Stimulated activated CD4-positive, alpha-beta T cell treated with anti-CD3 and anti-CD28 coated beads, Interleukin-15, amount 100 ng/mL, for 24 hours (primary cell): ENCODE results near the gene THSD4.

ENCODE experiments used
- DNase-seq: peaks from one replicate; pipeline ENCODE4 v3.0.0-alpha.2; 2020

Gene THSD4

DNA sequence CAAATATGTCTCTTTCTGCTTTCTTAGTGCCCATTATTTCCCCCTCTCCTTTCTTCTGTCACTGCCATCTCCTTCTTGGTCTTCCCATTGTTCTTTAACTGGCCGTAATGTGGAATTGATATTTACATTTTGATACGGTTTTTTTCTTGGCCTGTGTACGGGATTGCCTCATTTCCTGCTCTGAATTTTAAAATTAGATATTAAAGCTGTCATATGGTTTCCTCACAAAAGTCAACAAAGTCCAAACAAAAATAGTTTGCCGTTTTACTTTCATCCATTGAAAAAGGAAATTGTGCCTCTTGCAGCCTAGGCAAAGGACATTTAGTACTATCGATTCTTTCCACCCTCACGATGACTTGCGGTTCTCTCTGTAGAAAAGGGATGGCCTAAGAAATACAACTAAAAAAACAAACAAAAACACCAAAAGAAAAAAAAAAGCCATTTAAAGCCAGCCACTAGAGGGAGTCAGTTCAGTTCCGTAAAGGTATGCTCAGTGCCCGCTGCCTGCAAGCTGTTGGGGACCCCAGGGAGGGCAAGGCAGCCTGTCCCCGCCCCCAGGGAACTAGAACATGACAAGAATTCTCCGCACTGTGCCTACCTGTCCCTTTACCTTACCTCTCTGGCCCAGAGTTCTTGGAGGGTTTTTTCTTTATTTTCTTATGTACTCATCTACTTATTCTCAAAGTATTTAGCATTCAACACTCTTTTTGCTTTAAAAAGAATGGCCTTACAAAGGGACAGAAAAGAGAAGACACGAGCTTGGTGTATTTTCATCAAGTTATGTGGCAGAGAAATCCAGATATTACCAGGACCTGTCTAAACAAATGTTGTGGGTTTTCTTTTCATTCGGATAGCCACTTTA is 665.1 kb downstream of the THSD4 start:
- DNase-seq, result peak; percentile 34

DNA sequence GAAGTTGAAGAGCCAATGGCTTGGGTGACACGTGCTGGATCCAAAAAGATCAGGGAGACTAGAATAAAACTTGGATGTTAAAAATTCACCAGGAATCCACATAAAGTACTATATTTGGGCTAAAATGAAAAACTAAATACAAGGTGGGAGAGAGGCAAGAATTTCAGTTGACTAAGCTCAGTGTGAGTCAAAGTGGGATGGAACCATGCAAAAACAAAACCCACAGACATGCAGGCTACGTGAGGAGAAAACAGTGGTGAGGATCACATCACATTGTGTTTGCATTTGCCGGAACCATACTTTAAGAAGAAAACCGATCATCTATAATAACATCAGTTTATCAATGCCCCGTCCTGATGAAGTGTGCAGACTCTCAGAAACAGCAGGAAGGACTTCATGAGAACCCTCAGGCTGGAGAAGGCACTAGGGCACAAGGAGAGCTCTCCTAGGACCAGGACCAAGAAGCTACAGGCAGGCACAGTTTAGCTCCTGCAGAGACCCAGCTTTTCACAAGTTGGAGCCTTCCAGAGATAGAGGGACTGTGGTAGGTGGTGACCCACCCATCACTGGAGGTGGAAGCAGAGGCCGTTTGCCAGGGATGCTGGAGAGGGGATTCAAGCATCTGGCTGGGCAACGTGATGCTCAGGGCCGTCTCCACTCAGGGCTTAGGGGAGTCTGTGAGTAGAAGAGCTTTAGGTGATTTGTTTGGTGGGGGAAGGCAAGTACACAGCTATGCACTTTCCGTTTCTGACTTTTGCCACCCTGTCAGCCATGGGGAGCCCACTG is 666.1 kb downstream of the THSD4 start:
- no peak for DNase-seq

DNA sequence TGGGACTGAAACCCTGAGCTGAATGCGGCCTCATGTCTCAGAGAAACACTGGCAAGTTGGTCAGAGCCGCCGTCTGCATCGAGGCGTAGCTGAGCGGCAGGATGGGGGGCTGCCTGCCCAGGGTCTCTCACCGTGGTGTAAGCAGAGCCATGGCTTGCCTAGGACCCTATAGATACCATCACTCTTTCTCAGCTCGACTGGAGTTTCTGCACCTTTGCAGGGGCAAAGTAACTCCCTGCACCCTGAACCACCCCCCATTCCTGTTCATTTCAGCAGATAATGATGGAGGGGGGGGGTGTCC is 666.6 kb downstream of the THSD4 start:
- DNase-seq, result no peak

DNA sequence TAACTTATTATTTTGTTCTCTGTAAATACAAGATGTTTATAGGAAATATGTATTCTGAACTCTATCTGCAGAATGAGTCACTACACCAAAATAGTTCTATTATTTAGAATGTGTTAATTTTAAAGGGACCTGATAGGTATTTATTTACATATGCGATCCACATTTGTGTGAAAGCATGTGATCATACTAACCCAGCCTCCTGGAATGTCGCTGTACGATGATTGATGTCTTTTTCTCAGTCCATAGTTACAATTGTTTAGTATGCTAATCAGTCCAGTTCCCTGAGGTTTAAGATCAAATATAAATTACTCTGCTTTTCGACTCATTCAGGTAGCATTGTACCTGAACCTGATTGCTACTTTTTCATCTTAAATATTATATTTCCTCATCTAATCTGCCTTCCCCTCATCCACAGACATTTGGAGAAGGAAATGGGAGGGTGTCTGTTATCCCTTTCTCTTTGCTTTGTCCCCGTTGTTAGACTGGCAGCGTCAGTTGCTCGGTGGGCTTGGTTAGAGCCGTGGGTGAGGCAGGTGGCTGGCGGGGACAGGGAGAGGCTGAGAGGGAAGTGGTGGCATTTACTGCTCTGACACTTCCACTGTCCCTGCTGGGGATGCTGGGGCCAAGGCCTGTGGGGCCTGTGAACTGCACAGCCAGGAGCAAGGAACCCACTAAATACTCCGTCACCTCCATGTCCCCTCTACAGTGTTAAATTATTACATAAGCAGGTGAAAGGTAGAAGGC is 667.3 kb downstream of the THSD4 start:
- DNase-seq, result no peak

DNA sequence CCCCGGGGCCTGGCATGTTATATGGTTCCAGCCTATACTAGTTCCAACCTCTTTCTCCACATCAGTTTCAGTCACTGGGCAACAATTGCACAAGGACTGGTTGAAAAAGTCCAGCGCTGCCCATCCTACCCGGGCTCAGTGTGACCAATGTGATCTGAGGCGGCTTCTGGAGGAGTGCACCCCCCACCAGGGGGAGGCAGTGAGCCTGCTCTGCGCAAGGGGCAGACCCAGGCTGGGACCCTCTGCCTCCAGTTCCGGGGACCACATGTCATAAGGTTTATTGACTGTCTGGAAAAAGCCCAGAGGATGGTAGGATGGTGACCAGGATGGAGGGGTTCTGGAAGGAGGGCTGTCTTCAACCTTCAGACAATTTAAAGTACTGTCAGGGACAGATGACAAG is 669.4 kb downstream of the THSD4 start:
- peak; percentile 35 for DNase-seq

DNA sequence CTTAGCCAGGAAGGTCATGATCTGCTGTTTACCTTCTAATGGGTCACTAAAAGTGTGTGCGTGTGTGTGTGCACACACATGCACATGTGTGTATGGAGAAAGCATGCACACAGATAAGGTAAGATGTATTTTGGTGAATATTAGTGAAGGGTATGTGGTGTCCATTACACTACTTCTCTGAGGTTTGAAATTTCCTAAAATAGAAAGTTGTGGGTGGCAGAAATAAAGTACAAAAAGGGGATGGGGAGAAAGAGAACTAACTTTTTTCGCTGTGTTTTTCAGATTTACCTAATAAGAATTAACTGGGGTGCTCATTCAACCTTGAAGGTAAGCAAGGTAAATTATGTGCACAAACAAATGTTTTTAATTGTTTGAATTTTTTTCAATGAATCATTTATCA is 670.7 kb downstream of the THSD4 start:
- no peak for DNase-seq

DNA sequence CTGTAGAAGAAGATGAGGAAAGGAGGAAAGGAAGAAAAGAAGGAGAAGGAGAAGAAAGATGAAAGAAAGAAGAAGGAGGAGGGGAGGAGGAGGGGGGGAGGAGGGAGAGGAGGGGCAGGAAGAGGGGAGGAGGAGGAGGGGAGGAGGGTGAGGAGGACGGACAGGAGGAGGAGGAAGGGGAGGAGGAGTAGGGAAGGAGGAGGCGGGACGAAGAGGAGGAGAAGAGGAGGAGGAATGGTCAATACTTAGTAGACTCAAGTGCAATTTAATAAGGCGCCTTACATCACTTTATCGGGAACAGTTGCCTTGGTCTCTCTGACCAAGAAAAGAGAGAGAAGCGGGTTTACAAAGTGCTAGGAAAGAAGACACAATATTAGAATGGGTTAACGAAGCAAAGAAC is 671.4 kb downstream of the THSD4 start:
- no peak for DNase-seq

DNA sequence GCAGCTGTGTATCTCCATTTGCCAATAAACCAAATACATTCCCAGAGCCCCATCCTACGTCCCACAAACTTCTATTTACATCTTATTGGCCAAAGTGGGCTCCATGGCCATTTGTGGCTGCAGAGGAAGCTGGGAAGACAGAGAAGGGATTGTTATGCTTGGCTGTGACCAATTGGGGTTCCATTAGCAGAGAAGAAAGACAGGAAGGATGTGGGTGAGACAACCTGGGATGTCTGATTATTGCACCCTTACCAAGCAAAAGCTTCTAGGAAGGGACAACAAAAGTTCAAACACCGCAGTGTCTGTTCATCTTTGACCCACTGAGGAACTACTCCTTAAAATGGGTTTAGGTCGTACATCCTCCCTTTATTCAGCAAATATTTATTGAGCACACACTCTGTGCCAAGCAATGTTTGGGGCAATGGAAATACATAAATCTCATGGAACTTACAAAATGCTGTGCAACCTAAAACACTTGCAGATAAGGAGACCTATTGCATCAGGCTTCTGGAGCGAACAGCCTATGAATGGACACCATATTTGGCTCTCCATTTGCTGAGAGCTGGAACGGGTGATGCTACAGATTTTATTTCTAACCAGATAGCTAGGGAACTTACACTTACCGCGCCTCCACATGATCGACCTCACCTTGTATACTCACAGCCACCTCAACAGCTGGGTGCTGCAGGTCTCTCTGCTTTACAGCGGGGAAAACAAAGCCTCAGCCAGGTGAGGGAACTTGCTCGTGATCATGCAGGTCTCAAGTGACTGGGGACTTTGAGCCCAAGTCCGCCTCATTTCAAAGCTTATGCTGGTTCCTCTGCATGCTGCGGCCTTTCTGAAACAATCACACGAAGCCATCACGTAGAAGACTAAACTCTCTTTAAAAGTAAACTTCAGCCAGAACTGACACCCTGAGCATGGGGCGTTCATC is 673.6 kb downstream of the THSD4 start:
- DNase-seq, result no peak

DNA sequence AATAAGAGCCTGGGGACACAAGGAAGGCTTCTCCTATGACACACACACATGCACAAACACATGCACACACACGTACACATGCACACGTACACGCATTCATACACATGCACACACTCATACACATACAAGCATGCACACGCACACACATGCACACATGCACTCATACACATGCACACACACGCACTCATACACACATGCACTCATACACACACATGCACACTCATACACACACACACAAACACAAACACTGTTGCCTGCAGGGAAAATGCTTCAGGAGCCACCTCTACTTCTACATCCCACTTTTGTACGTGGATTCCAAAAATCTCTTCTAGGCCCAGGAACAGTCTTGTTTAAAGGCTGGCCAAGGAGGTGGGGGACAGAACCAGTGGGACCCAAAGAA is 674.3 kb downstream of the THSD4 start:
- no peak for DNase-seq

DNA sequence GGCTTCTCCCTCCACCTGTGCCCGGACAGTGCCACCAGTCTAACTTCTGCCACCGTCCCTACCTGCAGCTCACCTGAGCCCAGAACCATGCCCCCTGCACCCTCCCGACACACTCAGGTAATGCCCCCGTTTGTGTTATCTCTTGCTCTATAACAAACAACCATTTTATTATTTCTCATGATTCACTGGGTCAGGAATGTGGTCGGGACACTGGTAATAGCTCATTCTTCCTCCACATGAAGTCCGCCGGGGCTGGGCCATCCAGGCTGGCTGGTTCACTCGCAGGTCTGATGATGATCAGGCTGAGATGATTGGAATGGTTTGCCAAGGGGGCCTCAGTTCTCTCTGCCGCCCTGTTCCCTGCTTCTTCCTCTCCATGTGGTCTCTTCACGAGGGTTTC is 674.8 kb downstream of the THSD4 start:
- DNase-seq, result no peak

DNA sequence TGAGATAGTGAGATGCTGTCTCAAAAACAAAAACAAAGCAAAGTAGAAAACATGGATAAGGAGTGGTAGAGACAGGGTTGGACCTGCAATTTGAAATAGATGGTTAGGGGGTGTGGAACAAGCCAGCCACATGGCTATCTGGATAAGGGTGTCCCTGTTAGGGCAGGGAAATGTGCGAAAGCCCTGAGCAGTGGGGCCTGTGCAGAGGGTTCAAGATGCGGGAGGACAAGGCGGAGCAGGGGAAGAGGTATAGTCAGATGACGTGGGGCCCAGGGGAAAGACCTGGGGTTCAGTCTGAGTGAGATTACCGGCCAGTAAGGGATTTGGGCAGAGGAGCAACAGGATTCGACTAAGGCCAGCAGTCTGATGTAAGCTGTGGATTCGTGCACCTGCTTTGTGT is 676.7 kb downstream of the THSD4 start:
- DNase-seq, result no peak

DNA sequence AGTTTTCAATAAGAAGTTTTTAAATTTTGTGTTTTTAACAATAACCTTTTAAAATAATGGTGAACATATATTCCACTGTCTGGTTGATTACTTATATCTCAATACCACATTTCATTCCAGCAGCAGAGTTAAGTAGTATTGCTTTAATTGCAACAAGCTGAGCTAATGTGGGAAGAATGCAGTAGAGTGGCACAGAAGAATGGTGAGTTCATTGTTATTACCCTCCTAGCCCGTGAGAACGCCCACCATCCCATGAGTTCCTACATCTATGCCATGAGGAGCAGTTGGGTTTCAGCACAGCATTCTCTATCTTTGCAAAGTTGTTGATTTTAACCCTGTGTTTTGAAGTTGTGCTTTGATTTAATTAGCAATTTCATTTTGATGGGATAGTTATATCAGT is 677.2 kb downstream of the THSD4 start:
- DNase-seq, result no peak

DNA sequence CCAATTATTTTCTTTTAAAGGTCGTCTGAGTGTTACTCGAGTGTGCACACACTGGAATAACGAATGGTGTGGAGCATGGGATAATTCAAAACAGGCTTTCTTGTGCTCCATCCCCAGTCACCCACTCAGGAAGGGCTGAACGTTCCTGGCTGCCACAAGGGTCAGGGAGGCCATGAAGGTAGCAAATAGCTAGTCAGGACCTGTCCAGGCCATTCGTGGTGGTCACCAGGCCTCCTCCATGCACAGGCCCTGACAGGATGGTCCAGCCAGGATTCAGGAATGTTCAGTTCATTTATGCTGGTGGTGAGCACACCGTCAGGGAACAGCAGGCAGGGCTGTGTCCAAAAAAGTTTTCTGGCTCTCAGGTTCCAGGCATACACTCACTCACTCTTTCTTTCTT is 683.4 kb downstream of the THSD4 start:
- no peak for DNase-seq

DNA sequence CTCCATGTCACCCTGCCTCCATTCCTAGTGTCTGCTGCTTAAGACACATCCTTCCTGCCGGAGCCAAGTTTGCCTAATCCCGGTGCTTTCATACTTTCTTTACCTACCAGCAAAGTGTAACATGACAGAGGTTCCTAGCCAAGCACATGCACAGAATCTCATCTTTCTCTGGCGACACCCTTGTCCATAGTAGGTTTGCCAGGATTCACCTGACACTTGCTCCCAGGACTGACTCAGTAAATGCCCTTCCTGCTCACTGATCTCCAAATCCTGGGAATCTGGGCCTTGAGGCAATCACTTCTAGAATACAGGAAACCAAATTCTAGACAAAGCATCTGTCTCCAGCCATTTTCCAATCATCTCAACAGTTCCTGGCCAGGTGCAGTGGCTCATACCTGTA is 684.9 kb downstream of the THSD4 start:
- no peak for DNase-seq

DNA sequence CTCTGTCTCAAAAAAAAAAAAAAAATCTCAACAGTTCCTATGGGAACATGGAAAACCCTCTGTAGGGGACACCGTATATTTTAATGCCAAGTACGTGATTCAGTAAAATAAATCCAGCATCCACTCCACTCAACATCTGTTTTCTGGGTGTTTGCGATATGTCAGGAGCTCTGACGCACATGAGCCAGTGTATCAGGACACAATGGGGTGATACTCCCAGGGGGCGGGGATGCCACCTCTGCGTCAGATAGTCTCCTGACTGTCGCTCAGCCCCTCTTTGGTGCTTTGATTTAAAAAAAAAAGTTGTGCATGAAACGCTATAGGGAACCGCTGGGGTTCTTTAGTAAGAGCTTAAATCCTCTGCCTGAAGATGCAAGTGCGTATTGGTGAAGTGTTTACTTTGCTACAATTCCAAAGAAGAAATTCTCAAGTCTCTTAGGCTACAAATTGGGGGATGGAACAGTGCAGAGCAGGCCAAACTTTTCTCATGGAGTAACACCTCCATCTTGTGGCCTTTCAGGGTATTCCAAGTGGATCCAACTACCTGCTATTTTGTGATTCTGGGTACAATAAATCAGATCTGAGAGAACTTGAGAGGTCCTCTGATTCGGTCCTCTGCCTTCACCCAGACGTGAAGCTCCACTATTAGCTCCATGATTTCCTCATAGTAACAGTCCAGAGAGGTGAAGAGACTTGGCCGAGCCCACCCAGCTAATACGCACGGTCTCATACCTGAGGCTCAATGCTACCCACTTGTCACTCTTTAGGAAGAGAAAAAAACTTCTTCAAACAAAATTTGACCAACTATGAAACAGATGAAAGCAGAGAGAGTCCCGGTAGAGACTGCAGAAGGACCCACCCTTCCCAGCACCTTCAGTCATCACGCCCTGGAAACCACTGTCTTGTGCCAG is 685.8 kb downstream of the THSD4 start:
- peak; percentile 21 for DNase-seq

DNA sequence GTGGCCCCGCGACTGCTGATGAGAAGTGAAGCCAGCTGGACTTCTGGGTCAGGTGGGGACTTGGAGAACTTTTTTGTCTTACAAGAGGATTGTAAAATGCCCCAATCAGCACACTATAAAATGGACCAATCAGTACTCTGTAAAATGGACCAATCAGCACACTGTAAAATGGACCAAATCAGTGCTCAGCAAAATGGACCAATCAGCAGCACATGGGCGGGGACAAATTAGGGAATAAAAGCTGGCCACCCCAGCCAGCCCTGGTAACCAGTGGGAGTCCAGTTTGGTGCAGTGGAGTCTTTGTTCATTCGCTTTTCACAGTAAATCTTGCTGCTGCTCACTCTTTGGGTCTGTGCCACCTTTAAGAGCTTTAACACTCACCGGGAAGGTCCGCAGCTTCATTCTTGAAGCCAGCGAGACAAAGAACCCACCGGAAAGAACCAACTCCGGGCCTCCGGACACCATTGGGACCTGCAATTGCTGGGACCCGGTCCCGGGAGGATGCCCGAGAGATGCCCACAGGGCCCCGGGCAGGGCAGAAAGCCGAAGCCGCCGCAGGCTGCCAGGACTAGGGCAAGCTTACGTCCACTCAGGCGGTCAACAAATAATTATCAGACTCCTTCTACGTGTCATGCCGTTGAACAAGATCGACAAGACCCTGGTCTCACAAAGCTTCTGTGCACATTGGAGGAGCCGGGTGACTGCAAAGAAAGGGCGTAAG is 686.8 kb downstream of the THSD4 start:
- no peak for DNase-seq

DNA sequence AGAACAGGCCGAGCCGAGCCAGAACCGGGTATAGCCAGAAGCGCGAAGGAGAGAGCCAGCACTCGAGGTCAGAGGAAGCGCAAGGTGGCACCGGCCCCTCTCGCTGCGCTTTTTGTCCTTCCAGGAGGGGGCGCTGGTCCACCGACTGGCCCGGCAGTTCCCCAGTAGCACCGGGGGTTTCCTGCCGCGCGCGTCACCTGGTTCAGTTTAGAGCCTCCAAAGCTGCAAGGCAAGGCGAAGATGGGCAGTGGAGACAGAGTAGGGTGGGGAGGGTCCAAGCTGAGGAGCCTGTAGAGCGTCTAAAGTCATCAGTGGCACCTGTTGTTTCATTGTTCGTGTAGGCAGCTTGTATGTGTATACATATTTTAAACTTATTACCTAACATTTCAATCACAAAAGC is 687.5 kb downstream of the THSD4 start:
- DNase-seq, result peak; percentile 46

DNA sequence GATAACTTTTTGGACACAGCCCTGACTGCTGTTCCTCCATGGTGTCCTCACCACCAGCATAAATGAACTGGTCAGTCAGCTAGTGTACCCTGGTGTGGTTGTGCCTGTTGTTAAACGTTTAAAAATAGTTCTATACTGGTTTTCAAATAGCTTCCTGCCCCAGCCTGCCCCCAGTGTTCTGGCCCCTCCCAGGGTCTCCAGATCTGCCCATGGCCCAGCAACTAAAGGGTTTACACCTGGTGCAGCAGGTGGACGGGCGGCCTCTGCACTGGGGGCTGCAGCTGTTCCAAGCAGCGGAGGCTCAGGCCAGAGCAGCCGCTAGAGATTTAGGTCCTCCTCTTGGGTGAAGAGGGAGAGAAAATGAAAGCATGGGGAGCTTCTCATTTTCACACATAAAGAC is 689.0 kb downstream of the THSD4 start:
- no peak for DNase-seq

DNA sequence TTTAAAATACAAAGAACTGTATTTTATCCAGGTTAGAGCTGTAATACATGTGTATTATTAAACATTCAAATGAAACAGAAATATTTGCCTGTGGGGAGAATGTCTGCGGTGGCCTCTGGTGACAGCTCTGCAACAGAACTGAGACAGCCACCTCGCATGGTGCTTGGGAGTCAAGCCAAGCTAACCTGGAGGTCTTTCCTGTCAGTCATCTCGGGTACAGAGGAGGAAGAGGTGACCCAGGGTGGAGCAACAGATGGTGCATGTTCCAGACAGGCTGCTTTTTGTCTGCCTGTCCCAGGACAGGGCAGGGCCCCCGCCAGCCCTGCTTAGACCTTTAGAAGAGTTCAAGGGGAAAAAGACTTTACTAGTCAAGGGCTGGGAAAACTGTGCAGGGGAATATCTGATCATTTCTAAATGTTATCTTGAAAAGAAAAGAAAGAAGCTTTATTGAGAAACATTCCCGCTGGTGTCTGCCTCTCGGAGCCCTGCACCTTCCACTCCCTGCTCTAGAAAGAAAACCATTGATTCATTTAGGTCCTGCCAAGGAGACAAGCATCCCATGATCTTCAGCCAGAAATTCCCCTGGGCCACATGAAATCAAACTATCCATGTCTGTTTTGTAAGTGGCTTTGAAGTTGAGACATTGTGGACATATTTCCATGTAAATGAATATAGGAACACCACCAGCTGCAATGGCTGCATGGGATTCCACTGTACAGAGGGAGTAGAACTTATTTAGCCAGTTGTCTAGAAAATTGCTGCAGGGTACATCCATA is 689.6 kb downstream of the THSD4 start:
- no peak for DNase-seq

DNA sequence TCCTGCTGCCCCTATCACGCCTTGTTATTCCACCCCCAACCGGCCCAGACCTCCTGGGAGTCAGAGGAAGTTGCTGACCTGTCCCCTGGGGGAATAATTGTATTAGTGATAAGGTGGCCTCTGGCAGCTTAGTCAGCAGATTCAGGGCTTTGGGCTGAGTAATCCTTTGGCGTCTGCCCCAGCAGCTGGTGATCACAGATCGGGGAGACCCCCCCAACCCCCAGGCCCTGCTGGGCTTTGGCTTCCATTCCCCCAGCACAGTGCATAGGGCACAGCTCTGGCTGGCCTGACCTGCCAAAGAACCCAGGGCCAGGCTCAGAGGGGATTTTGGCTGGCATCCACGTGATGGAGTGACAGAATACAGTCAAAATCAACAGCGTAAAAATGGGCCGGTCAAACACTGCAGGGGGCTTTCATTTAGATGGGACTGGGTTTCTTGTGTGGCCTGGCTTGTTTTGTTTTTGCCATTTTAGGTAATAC is 691.2 kb downstream of the THSD4 start:
- DNase-seq, result no peak
